SK-N-MC (cell line): ENCODE data around the gene PLEKHG1.

ENCODE experiments used
- EZH2 ChIP-seq: fragments of 200-600 bp; sonication (generic); IDR thresholded peaks from one replicate; pipeline ENCODE4 v1.6.1; 2017; ENCODE audit warnings: antibody characterized with exemption
- FOXP2 ChIP-seq: optimal IDR thresholded peaks from 2 replicates; pipeline ENCODE3; 2011; ENCODE audit warnings: mild to moderate bottlenecking, moderate library complexity; ENCODE audit not compliant: insufficient read depth; ENCODE audit errors: extremely low read length, control extremely low read depth
- POLR2AphosphoS5 ChIP-seq: IDR thresholded peaks from 2 replicates; pipeline ENCODE4 v1.6.1; 2012; ENCODE audit warnings: mild to moderate bottlenecking, low read depth, low read length, borderline replicate concordance

DNA sequence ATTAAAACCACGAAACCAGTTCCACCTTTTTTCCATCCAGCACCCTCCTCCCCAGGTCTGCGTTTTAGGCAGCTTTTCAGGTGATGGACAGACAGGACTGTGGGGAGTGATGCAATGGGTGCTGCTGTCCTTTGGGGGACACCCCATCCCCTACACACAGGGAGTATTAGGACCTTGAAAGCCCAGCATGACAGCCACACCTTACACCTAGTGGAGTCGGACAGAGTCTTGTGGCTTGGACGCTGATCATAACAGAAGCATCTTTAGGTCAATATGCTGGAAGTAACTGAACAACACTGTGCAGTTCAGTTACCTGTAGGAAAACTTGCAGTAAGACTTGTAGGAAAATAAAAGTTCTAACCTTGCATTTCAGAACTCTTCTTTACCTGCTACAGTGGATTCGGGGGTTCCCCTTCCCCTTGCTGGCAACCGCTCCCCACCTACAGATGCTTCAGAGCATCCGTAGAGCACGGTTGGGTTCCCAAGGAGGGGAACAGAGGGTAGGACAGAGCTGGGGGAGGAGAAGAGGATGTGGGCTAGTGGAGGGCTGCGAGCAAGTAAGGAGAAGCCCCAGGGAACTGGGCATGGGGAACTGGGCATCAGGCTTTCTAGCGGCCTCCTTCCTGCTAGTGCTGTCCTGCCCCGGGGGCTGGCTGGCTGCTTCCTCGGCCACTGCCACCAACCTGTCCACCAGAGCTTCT lies 31.7 kb downstream of the PLEKHG1 start:
- TF ChIP-seq EZH2 (no peak), POLR2AphosphoS5 (no peak), FOXP2 (no peak)
